Panc1 (cell line): ENCODE measurements around the gene LRRC4. TPM values are rescaled to one million over a fixed set of nuclear protein-coding genes. Genes with fewer than 3 reads are reported as not detected.

ENCODE experiments used
- ATAC-seq: fragments of 200-7000 bp; cut with Tn5 transposase; 2 replicates; pipeline ENCODE4 v1.9.1; 2020; ENCODE audit warnings: mild to moderate bottlenecking, moderate library complexity
- BruUV-seq: library from RNA; stranded (reverse); fragments of 400-500 nt; replicated peaks from 2 replicates; lab custom pipeline; 2021; lab: Mats Ljungman, UMichigan
- CTCF ChIA-PET: fragments of 300-600 bp; sonication (Branson Sonifier 250); formaldehyde crosslinking; loops from one replicate; lab custom pipeline; 2022; ENCODE audit warnings: antibody characterized with exemption; lab: Charles Lee
- POLR2A ChIA-PET: fragments of 300-600 bp; sonication (Branson Sonifier 250); formaldehyde crosslinking; loops from one replicate; lab custom pipeline; 2022; ENCODE audit warnings: antibody characterized with exemption; lab: Charles Lee
- DNase-seq: peaks from one replicate; pipeline ENCODE4 v3.0.0-alpha.2; 2010; ENCODE audit warnings: low read depth, low spot score
- H3K27ac ChIP-seq: 2 replicates; pipeline ENCODE4 v1.5.1; 2011; ENCODE audit warnings: mild to moderate bottlenecking, low read length, inconsistent platforms
- H3K27me3 ChIP-seq: fragments of 200-500 bp; sonication (Bioruptor generic); 2 replicates; pipeline ENCODE4 v1.6.0; 2014; ENCODE audit warnings: low read length, inconsistent platforms; ENCODE audit not compliant: control insufficient read depth, insufficient read depth
- H3K36me3 ChIP-seq: fragments of 200-500 bp; sonication (Bioruptor generic); 2 replicates; pipeline ENCODE4 v1.5.1; 2014; ENCODE audit warnings: inconsistent platforms, mild to moderate bottlenecking, low read length, moderate library complexity; ENCODE audit not compliant: control insufficient read depth, insufficient read depth
- H3K4me1 ChIP-seq: 2 replicates; pipeline ENCODE4 v1.5.1; 2011; ENCODE audit warnings: inconsistent platforms, mild to moderate bottlenecking, low read length, moderate library complexity; ENCODE audit not compliant: control insufficient read depth, insufficient read depth
- H3K4me3 ChIP-seq, 2 experiments: 2 replicates each; pipeline ENCODE4 v1.5.1; 2011 to 2012; ENCODE audit warnings: low read depth in 2 of 2, low read length in 2 of 2, mild to moderate bottlenecking in 2 of 2, inconsistent platforms in 1 of 2, moderate library complexity in 1 of 2
- H3K9me3 ChIP-seq: fragments of 200-500 bp; sonication (Bioruptor generic); 2 replicates; pipeline ENCODE4 v1.5.1; 2014; ENCODE audit warnings: low read depth, mild to moderate bottlenecking, inconsistent platforms, low read length, moderate library complexity; ENCODE audit not compliant: control insufficient read depth, insufficient read depth
- POLR2AphosphoS5 ChIP-seq: IDR thresholded peaks from 2 replicates; pipeline ENCODE4 v1.6.1; 2012; ENCODE audit warnings: mild to moderate bottlenecking, low read depth, low read length, moderate library complexity
- SIN3A ChIP-seq: IDR thresholded peaks from 2 replicates; pipeline ENCODE4 v1.6.1; 2012; ENCODE audit warnings: low read depth, mild to moderate bottlenecking, low read length, moderate library complexity, borderline replicate concordance; ENCODE audit not compliant: insufficient read depth
- TCF7L2 ChIP-seq: IDR thresholded peaks from 2 replicates; pipeline ENCODE4 v1.6.1; 2011; ENCODE audit warnings: mild to moderate bottlenecking, low read depth, low read length, inconsistent platforms
- in situ Hi-C: cut with HindIII; loops from 2 replicates; pipeline ENCODE4 v1.10.0; 2016; ENCODE audit warnings: low sequenced_read_pairs, low pct_unique_long_range_greater_than_20kb
- intact Hi-C: fragments of 100-400 bp; cut with micrococcal nuclease; formaldehyde crosslinking; loops from one replicate; pipeline ENCODE4 v1.10.0; 2022; ENCODE audit not compliant: unreplicated experiment
- total RNA-seq: library from RNA; stranded (reverse); gene quantifications from one replicate; pipeline ENCODE4 v1.2.1, GENCODE V29; 2021; ENCODE audit not compliant: unreplicated experiment
- TF ChIP-seq, protein P1 (sequence below), 2 experiments: IDR thresholded peaks; 2 replicates each; pipeline ENCODE4 v1.6.1; 2011 to 2012; ENCODE audit warnings: low read depth in 2 of 2, control low read depth in 1 of 2, low read length in 1 of 2, mild to moderate bottlenecking in 1 of 2, moderate library complexity in 1 of 2; ENCODE audit not compliant: insufficient read depth in 1 of 2
- TF ChIP-seq, protein P2 (sequence below): fragments of 450-650 bp; IDR thresholded peaks from 2 replicates; pipeline ENCODE4 v1.5.1; 2017; ENCODE audit warnings: mild to moderate bottlenecking

The LRRC4 gene
- total RNA-seq, 1 experiment from 2014 or later, result not detected

- ATAC-seq (no peak), DNase-seq (no peak)
- Histone ChIP-seq H3K4me3 (no peak overlapping the region), H3K27me3 (no peaks in the 10 kb centered on the region), H3K9me3 (no peaks in the 10 kb centered on the region), H3K36me3 (no peaks in the 10 kb centered on the region), H3K27ac (no peak overlapping the region), H3K4me1 (no peaks in the 10 kb centered on the region)
- ChIA-PET POLR2A (no interaction called here), CTCF (no interaction called here)
- in situ Hi-C loops, result no loop called here
- BruUV-seq, result no TSS peak
- intact Hi-C loops, result no loop called here
- no peak for TF ChIP-seq SIN3A
- TF ChIP-seq, protein P1, sequence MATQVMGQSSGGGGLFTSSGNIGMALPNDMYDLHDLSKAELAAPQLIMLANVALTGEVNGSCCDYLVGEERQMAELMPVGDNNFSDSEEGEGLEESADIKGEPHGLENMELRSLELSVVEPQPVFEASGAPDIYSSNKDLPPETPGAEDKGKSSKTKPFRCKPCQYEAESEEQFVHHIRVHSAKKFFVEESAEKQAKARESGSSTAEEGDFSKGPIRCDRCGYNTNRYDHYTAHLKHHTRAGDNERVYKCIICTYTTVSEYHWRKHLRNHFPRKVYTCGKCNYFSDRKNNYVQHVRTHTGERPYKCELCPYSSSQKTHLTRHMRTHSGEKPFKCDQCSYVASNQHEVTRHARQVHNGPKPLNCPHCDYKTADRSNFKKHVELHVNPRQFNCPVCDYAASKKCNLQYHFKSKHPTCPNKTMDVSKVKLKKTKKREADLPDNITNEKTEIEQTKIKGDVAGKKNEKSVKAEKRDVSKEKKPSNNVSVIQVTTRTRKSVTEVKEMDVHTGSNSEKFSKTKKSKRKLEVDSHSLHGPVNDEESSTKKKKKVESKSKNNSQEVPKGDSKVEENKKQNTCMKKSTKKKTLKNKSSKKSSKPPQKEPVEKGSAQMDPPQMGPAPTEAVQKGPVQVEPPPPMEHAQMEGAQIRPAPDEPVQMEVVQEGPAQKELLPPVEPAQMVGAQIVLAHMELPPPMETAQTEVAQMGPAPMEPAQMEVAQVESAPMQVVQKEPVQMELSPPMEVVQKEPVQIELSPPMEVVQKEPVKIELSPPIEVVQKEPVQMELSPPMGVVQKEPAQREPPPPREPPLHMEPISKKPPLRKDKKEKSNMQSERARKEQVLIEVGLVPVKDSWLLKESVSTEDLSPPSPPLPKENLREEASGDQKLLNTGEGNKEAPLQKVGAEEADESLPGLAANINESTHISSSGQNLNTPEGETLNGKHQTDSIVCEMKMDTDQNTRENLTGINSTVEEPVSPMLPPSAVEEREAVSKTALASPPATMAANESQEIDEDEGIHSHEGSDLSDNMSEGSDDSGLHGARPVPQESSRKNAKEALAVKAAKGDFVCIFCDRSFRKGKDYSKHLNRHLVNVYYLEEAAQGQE (IDR thresholded peaks at IDR 0.05; ENCODE audit: insufficient read depth in 1 of 2, low read depth in 2 of 2, low read length in 1 of 2), result no peak
- TF ChIP-seq, protein P2, sequence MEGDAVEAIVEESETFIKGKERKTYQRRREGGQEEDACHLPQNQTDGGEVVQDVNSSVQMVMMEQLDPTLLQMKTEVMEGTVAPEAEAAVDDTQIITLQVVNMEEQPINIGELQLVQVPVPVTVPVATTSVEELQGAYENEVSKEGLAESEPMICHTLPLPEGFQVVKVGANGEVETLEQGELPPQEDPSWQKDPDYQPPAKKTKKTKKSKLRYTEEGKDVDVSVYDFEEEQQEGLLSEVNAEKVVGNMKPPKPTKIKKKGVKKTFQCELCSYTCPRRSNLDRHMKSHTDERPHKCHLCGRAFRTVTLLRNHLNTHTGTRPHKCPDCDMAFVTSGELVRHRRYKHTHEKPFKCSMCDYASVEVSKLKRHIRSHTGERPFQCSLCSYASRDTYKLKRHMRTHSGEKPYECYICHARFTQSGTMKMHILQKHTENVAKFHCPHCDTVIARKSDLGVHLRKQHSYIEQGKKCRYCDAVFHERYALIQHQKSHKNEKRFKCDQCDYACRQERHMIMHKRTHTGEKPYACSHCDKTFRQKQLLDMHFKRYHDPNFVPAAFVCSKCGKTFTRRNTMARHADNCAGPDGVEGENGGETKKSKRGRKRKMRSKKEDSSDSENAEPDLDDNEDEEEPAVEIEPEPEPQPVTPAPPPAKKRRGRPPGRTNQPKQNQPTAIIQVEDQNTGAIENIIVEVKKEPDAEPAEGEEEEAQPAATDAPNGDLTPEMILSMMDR, result no peak
- no peak for TF ChIP-seq POLR2AphosphoS5
- TF ChIP-seq TCF7L2, result no peak
Observed at GRCh38 chr7:128066395-128066794, 35.2 kb upstream of the LRRC4 start.

DNA sequence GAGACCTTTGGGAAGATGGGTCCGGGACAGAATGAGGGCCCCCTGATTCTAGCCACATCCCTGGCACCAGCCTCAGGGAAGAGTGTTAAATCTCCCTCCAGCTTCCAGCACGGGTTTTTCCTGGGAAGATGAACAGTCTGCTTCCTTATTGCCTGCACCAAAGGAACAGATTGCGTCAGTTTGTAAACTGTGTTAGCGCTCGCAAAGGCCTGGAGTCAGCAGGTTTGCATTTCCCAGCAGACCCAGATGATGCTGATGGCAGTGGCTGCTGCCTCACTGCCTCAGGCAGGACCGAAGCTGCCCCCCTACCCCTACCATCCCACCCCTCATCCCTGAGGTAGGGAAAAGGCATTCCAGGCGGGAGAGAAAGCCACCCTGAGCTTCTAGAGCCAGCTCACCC is 34.6 kb upstream of the LRRC4 start:
- no TSS peak for BruUV-seq
- ChIA-PET POLR2A (interaction anchor here (0.6 kb wide), 1 partner anchor 114 kb away, joined by 8 read pairs; no protein-coding TSS in a partner anchor), CTCF (no interaction called here)
- Histone ChIP-seq H3K4me1 (no peaks in the 10 kb centered on the region), H3K9me3 (no peaks in the 10 kb centered on the region), H3K4me3 (no peak overlapping the region), H3K27ac (no peak overlapping the region), H3K27me3 (no peaks in the 10 kb centered on the region), H3K36me3 (no peaks in the 10 kb centered on the region)
- DNase-seq (no peak), ATAC-seq (no peak)
- intact Hi-C loops, result no loop called here
- TF ChIP-seq POLR2AphosphoS5, result no peak
- TF ChIP-seq, protein P2, result no peak
- TF ChIP-seq SIN3A, result no peak
- in situ Hi-C loops, result no loop called here
